Measurements from ENCODE around the gene IRX3. TPM values are rescaled to one million over a fixed set of nuclear protein-coding genes. Genes with fewer than 3 reads are reported as not detected.

The IRX3 gene
- total and polyA plus RNA-seq, 2 of the 8 experiments (the other 6 are each of a cell fraction or from before 2014, with no cell fraction given), result 0.50 to 1.6 TPM

- no peak overlapping the region for H3K27ac ChIP-seq (ENCODE audit: low read depth, low read length)
- peak overlapping the region; percentile 31 for H2BK120ac ChIP-seq (replicated peaks; ENCODE audit: low read depth, low read length)
- H4K91ac ChIP-seq (replicated peaks; ENCODE audit: insufficient read length, low read length), result no peak overlapping the region
- FAIRE-seq (no peak), DNase-seq (ENCODE audit: low read depth in 1 of 2, low spot score in 2 of 2) (peak in 1 of 2 experiments; percentile 64)
- H3K27me3 ChIP-seq (replicated peaks in 1 of 4; ENCODE audit: control insufficient read depth in 3 of 4, extremely low read depth in 1 of 4, insufficient read depth in 3 of 4, low read length in 3 of 4), result peaks cover 46 to 80% (median 61%) of the 10 kb centered on the region in 4 experiments
- peaks cover 34% of the 10 kb centered on the region for H3K23me2 ChIP-seq (ENCODE audit: low read depth, low read length)
- no peak overlapping the region for H3K23ac ChIP-seq (ENCODE audit: insufficient read length)
- H2BK20ac ChIP-seq (ENCODE audit: low read length), result peak overlapping the region; percentile 18; the same call in 1 of the 2 replicates
- H2AFZ ChIP-seq (ENCODE audit: low read length), result no peak overlapping the region
- 3% methylated on average over 42 of the region's 62 CpGs; no CpG with 5 or more reads in 1 of the 2 experiments for WGBS, 2 experiments (ENCODE audit: extremely low coverage in 1 of 2, insufficient coverage in 1 of 2, insufficient read length in 1 of 2, insufficient replicate concordance in 2 of 2, low coverage in 1 of 2, low lambda C conversion rate in 2 of 2, missing lambda C conversion rate in 1 of 2)
- H4K8ac ChIP-seq (ENCODE audit: extremely low read depth, insufficient read depth, low read length), result peak overlapping the region; percentile 65; the same call in 1 of the 2 replicates
- H4K20me1 ChIP-seq (replicated peaks in 1 of 2; ENCODE audit: control insufficient read depth in 1 of 2, insufficient read depth in 2 of 2, low read length in 2 of 2), result peaks cover 0 to 3% of the 10 kb centered on the region in 2 experiments
- H3K56ac ChIP-seq (replicated peaks; ENCODE audit: insufficient read length, low read depth, low read length), result no peak overlapping the region
- H3K4me3 ChIP-seq (ENCODE audit: extremely low read depth in 1 of 4, insufficient read depth in 2 of 4, low read depth in 3 of 4, low read length in 4 of 4), result peak overlapping the region; percentile 29 to 57 (median 42)
- H3K79me1 ChIP-seq (ENCODE audit: low read depth, low read length), result no peaks in the 10 kb centered on the region
- peak overlapping the region; percentile 84; the same call in 1 of the 2 replicates for H2BK12ac ChIP-seq (ENCODE audit: low read depth, low read length)
- H3K4ac ChIP-seq (replicated peaks; ENCODE audit: insufficient read length, low read depth, low read length), result no peak overlapping the region
- peak overlapping the region; percentile 60 for H3K18ac ChIP-seq (ENCODE audit: extremely low read depth, low read length)
- H3K4me2 ChIP-seq (ENCODE audit: insufficient read depth in 1 of 2, low read depth in 2 of 2, low read length in 2 of 2), result peak overlapping the region; percentile 77 to 81
- no peaks in the 10 kb centered on the region for H3K9me3 ChIP-seq (ENCODE audit: insufficient read depth in 2 of 2, low read depth in 1 of 2, low read length in 1 of 2)
- peaks cover 0 to 2% (median 0%) of the 10 kb centered on the region in 4 experiments; a peak in 1 of 8 replicates for H3K36me3 ChIP-seq (ENCODE audit: control insufficient read depth in 2 of 4, insufficient read depth in 4 of 4, low read length in 3 of 4)
- H3K14ac ChIP-seq (ENCODE audit: insufficient read length), result no peak overlapping the region
- H3K4me1 ChIP-seq (replicated peaks in 1 of 4; ENCODE audit: control insufficient read depth in 3 of 4, insufficient read depth in 4 of 4, low read length in 3 of 4), result peaks cover 0 to 14% (median 10%) of the 10 kb centered on the region in 4 experiments; a peak in 6 of 7 replicates
- ChIA-PET CTCF (ENCODE audit: partially characterized antibody) (interaction anchor here (0.5 to 2.1 kb wide), 4 partner anchors 9 to 653 kb away, joined by 3 to 4 read pairs (median 3); no protein-coding TSS in a partner anchor), POLR2A (ENCODE audit: partially characterized antibody) (interaction anchor here (0.5 to 0.6 kb wide), 2 partner anchors 118 to 147 kb away, joined by 3 to 4 read pairs; no protein-coding TSS in a partner anchor)
- no peak overlapping the region for H3K9ac ChIP-seq (replicated peaks in 1 of 4; ENCODE audit: extremely low read depth in 1 of 4, low read depth in 3 of 4, low read length in 3 of 4)
- no peak overlapping the region for H4K5ac ChIP-seq (ENCODE audit: insufficient read length, low read depth, low read length)
- H2AK5ac ChIP-seq (ENCODE audit: low read depth, low read length), result no peak overlapping the region
- peak overlapping the region; percentile 88; the same call in 1 of the 2 replicates for H2BK15ac ChIP-seq (ENCODE audit: low read length)
- no peak overlapping the region for H2BK5ac ChIP-seq (ENCODE audit: low read depth, low read length)
- H3K79me2 ChIP-seq (ENCODE audit: control insufficient read depth in 1 of 2, insufficient read depth in 2 of 2, low read length in 2 of 2), result no peaks in the 10 kb centered on the region
- peak; percentile 89 for TF ChIP-seq RNF2 (IDR thresholded peaks at IDR 0.05; ENCODE audit: borderline replicate concordance, low read depth, low read length, missing control alignments, poor library complexity, severe bottlenecking)
- no peak for TF ChIP-seq CTCF (IDR thresholded peaks at IDR 0.05; ENCODE audit: control extremely low read depth in 1 of 3, insufficient read depth in 1 of 3, low read depth in 1 of 3, low read length in 3 of 3)
- TF ChIP-seq KDM4A (IDR thresholded peaks at IDR 0.05; ENCODE audit: low read depth, low read length, severe bottlenecking), result no peak
- TF ChIP-seq EZH2 (IDR thresholded peaks at IDR 0.05; ENCODE audit: low read depth, low read length, severe bottlenecking), result peak; percentile 82
- TF ChIP-seq ATF2 (IDR thresholded peaks at IDR 0.05; ENCODE audit: low read length), result no peak
These were observed 3.6 kb upstream of the IRX3 start for GRCh38 chr16:54289945-54290832.

Data from H1 (cell line).